GM15510 (cell line): ENCODE measurements around the gene TBC1D22A.

Experiments
- POLR2A ChIP-seq: IDR thresholded peaks from 3 replicates; pipeline ENCODE4 v1.6.1; 2011; ENCODE audit warnings: borderline replicate concordance; ENCODE audit not compliant: insufficient read length; ENCODE audit errors: extremely low read depth

Gene TBC1D22A

GRCh38 chr22:46967445-46968358, 205.3 kb downstream of the TBC1D22A start:
- no peak for TF ChIP-seq POLR2A

- no peak for TF ChIP-seq POLR2A
These were observed 205.9 kb downstream of the TBC1D22A start for GRCh38 chr22:46968359-46968740.

GRCh38 chr22:46968848-46969247, 206.4 kb downstream of the TBC1D22A start:
- TF ChIP-seq POLR2A: no peak

- no peak for TF ChIP-seq POLR2A
These were observed 207.0 kb downstream of the TBC1D22A start for GRCh38 chr22:46969491-46969890.

GRCh38 chr22:46969961-46970360, 207.5 kb downstream of the TBC1D22A start:
- TF ChIP-seq POLR2A: no peak

GRCh38 chr22:46970411-46971098, 208.1 kb downstream of the TBC1D22A start:
- no peak for TF ChIP-seq POLR2A

GRCh38 chr22:46971099-46971763, 208.8 kb downstream of the TBC1D22A start:
- no peak for TF ChIP-seq POLR2A

GRCh38 chr22:46971764-46972125, 209.3 kb downstream of the TBC1D22A start:
- no peak for TF ChIP-seq POLR2A

- no peak for TF ChIP-seq POLR2A
These were observed 209.8 kb downstream of the TBC1D22A start for GRCh38 chr22:46972256-46972655.

GRCh38 chr22:46972901-46973831, 210.7 kb downstream of the TBC1D22A start:
- no peak for TF ChIP-seq POLR2A

- no peak for TF ChIP-seq POLR2A
These were observed 211.6 kb downstream of the TBC1D22A start for GRCh38 chr22:46974077-46974476.

GRCh38 chr22:46974631-46975585, 212.5 kb downstream of the TBC1D22A start:
- no peak for TF ChIP-seq POLR2A

- TF ChIP-seq POLR2A: no peak
These were observed 213.7 kb downstream of the TBC1D22A start for GRCh38 chr22:46976143-46976542.
